Occipital lobe (tissue), 2 donors: ENCODE data around the gene ROR1. TPM values are rescaled to one million over a fixed set of nuclear protein-coding genes. Genes with fewer than 3 reads are reported as not detected.
A peak's percentile ranks its signal among the peaks of the same experiment; 100 is the strongest.

Experiments used
- DNase-seq: peaks from one replicate; lab custom pipeline; 2025; lab: John Stamatoyannopoulos, UW
- total RNA-seq: library from RNA; depleted of rRNA; stranded (reverse); fragments of >200 nt; gene quantifications from one replicate; pipeline ENCODE4 v1.2.3, GENCODE V29; 2014

ROR1 gene
- total RNA-seq, 1 donor from 2014 or later: 2.5 TPM

- DNase-seq: no peak
Observed at GRCh38 chr1:64129701-64130100, 355.9 kb downstream of the ROR1 start.

- DNase-seq: no peak
Observed at GRCh38 chr1:64131155-64131554, 357.3 kb downstream of the ROR1 start.

GRCh38 chr1:64133036-64133435 is 359.2 kb downstream of the ROR1 start:
- no peak for DNase-seq

GRCh38 chr1:64135462-64136223 is 361.8 kb downstream of the ROR1 start:
- no peak for DNase-seq

- no peak for DNase-seq
Observed at GRCh38 chr1:64136296-64136695, 362.5 kb downstream of the ROR1 start.

- peak; percentile 62 for DNase-seq
Observed at GRCh38 chr1:64136752-64137411, 363.1 kb downstream of the ROR1 start.

- DNase-seq: no peak
Observed at GRCh38 chr1:64137412-64137803, 363.6 kb downstream of the ROR1 start.

GRCh38 chr1:64139877-64140276 is 366.1 kb downstream of the ROR1 start:
- DNase-seq: no peak

- no peak for DNase-seq
Observed at GRCh38 chr1:64140596-64140995, 366.8 kb downstream of the ROR1 start.

- DNase-seq: no peak
Observed at GRCh38 chr1:64147045-64147724, 373.4 kb downstream of the ROR1 start.

GRCh38 chr1:64147759-64148158 is 373.9 kb downstream of the ROR1 start:
- DNase-seq: no peak

- DNase-seq: no peak
Observed at GRCh38 chr1:64150266-64150665, 376.4 kb downstream of the ROR1 start.

- DNase-seq: no peak
Observed at GRCh38 chr1:64150729-64151230, 377.0 kb downstream of the ROR1 start.

- no peak for DNase-seq
Observed at GRCh38 chr1:64155278-64155677, 381.5 kb downstream of the ROR1 start.

GRCh38 chr1:64161357-64161941 is 387.6 kb downstream of the ROR1 start:
- DNase-seq: no peak

- DNase-seq: no peak
Observed at GRCh38 chr1:64162151-64162550, 388.3 kb downstream of the ROR1 start.

GRCh38 chr1:64162804-64163203 is 389.0 kb downstream of the ROR1 start:
- DNase-seq: no peak

- no peak for DNase-seq
Observed at GRCh38 chr1:64163431-64163830, 389.6 kb downstream of the ROR1 start.

- DNase-seq: no peak
Observed at GRCh38 chr1:64163970-64164369, 390.2 kb downstream of the ROR1 start.

GRCh38 chr1:64166629-64167028 is 392.8 kb downstream of the ROR1 start:
- no peak for DNase-seq

- DNase-seq: no peak
Observed at GRCh38 chr1:64167176-64167575, 393.4 kb downstream of the ROR1 start.

- DNase-seq: no peak
Observed at GRCh38 chr1:64171246-64171645, 397.4 kb downstream of the ROR1 start.
